Keratinocyte (primary cell): ENCODE data around the gene SLC3A2. TPM values are rescaled to one million over a fixed set of nuclear protein-coding genes. Genes with fewer than 3 reads are reported as not detected.

Source experiments
- DNase-seq: peaks from one replicate; pipeline ENCODE4 v3.0.0-alpha.2; 2011; ENCODE audit warnings: low read depth, missing footprints, low spot score
- FAIRE-seq: peaks from 2 replicates; lab custom pipeline; 2011; peaks lifted over from hg19 to GRCh38; lab: Jason Lieb, UNC
- H2AFZ ChIP-seq: 2 replicates; pipeline ENCODE4 v1.6.0; 2012; ENCODE audit warnings: low read length, control low read depth, inconsistent platforms; ENCODE audit not compliant: control insufficient read depth
- H3K27ac ChIP-seq: 2 replicates; pipeline ENCODE4 v1.5.1; 2011; ENCODE audit warnings: low read length; ENCODE audit not compliant: control insufficient read depth, insufficient read depth
- H3K27me3 ChIP-seq: 3 replicates; pipeline ENCODE4 v1.6.0; 2011; ENCODE audit warnings: low read length; ENCODE audit not compliant: control insufficient read depth, insufficient read depth; ENCODE audit errors: extremely low read depth
- H3K36me3 ChIP-seq, 2 experiments: 2 replicates in 1 of 2; 3 replicates in 1 of 2; pipeline ENCODE4 v1.5.1; 2011; ENCODE audit warnings: low read length in 2 of 2, mild to moderate bottlenecking in 1 of 2; ENCODE audit not compliant: control insufficient read depth in 2 of 2, insufficient read depth in 2 of 2; ENCODE audit errors: extremely low read depth in 1 of 2
- H3K4me1 ChIP-seq: 3 replicates; pipeline ENCODE4 v1.5.1; 2011; ENCODE audit warnings: low read length; ENCODE audit not compliant: control insufficient read depth, insufficient read depth; ENCODE audit errors: extremely low read depth
- H3K4me2 ChIP-seq: 3 replicates; pipeline ENCODE4 v1.6.0; 2011; ENCODE audit warnings: low read depth, low read length; ENCODE audit not compliant: control insufficient read depth, insufficient read depth; ENCODE audit errors: extremely low read depth
- H3K4me3 ChIP-seq, 3 experiments: fragments of 200-600 bp in 1 of 3; sonication (generic) in 1 of 3; 2 replicates in 2 of 3; 3 replicates in 1 of 3; pipeline ENCODE4 v1.5.1; 2011 to 2016; ENCODE audit warnings: low read length in 3 of 3, mild to moderate bottlenecking in 3 of 3, control low read depth in 2 of 3, inconsistent platforms in 1 of 3, low read depth in 1 of 3, mixed read lengths in 1 of 3, mixed run types in 1 of 3, moderate library complexity in 1 of 3; ENCODE audit not compliant: control insufficient read depth in 2 of 3, insufficient read depth in 2 of 3; ENCODE audit errors: extremely low read depth in 1 of 3
- H3K79me2 ChIP-seq: 2 replicates; pipeline ENCODE4 v1.6.0; 2012; ENCODE audit warnings: low read length; ENCODE audit not compliant: control insufficient read depth, insufficient read depth
- H3K9ac ChIP-seq: 3 replicates; pipeline ENCODE4 v1.6.0; 2011; ENCODE audit warnings: low read length; ENCODE audit not compliant: control insufficient read depth, insufficient read depth; ENCODE audit errors: extremely low read depth
- H3K9me1 ChIP-seq: 3 replicates; pipeline ENCODE4 v1.6.0; 2011; ENCODE audit warnings: low read length; ENCODE audit not compliant: control insufficient read depth, insufficient read depth; ENCODE audit errors: extremely low read depth
- H3K9me3 ChIP-seq: 2 replicates; pipeline ENCODE4 v1.5.1; 2012; ENCODE audit warnings: low read depth, low read length; ENCODE audit not compliant: control insufficient read depth
- H4K20me1 ChIP-seq: 3 replicates; pipeline ENCODE4 v1.6.0; 2011; ENCODE audit warnings: low read length; ENCODE audit not compliant: control insufficient read depth, insufficient read depth; ENCODE audit errors: extremely low read depth
- EZH2 ChIP-seq: IDR thresholded peaks from one replicate; pipeline ENCODE4 v1.6.1; 2012; ENCODE audit warnings: inconsistent platforms, mild to moderate bottlenecking, low read length, moderate library complexity
- dilution Hi-C: fragments of 300-500 bp; cut with MboI; formaldehyde crosslinking; loops from one replicate; pipeline ENCODE4 v1.7.0; 2020; ENCODE audit warnings: low sequenced_read_pairs; ENCODE audit not compliant: extremely low pct_ligation_motif_present
- polyA plus RNA-seq, 5 experiments: library from polyadenylated mRNA; depleted of rRNA in 3 of 5; stranded (reverse) in 3 of 5; stranded (forward) in 1 of 5; unstranded in 1 of 5; fragments of >200 nt; gene quantifications; 1 replicate in 1 of 5; 2 replicates in 3 of 5; 3 replicates in 1 of 5; pipeline versions ENCODE4 v1.2.1 to v1.2.3, GENCODE V29; 2011 to 2012; ENCODE audit warnings: missing spikeins in 2 of 5, low read depth in 1 of 5, low replicate concordance in 1 of 5
- TF ChIP-seq, protein P1 (sequence below), 3 experiments: IDR thresholded peaks in 1 of 3; conservative IDR thresholded peaks in 1 of 3; optimal IDR thresholded peaks in 1 of 3; 2 replicates in 2 of 3; 3 replicates in 1 of 3; pipeline versions ENCODE3 to v1.5.1; 2011; ENCODE audit warnings: low read length in 3 of 3, mild to moderate bottlenecking in 3 of 3, moderate library complexity in 2 of 3, control low read depth in 1 of 3, inconsistent platforms in 1 of 3; ENCODE audit not compliant: insufficient read depth in 2 of 3; ENCODE audit errors: extremely low read depth in 1 of 3

Gene SLC3A2
- polyA plus RNA-seq, 1 donor (not counting 4 experiments of a cell fraction or from before 2014, with no cell fraction given): 469 TPM

DNA sequence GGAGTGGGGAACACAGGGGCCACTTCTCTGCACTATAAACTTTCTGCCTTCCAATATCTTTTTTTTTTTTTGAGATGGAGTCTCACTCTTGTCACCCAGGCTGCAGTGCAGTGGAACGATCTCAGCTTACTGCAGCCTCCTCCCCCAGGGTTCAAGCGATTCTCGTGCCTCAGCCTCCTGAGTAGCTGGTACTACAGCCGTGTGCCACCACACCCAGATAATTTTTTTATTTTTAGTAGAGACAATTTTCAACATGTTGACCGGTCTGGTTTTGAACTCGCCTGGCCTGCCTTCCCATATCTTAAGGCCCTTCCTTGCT, 1.7 kb downstream of the SLC3A2 start:
- Histone ChIP-seq H3K27me3 (no peaks in the 10 kb centered on the region), H3K4me3 (peak overlapping the region; percentile 77 to 100 (median 95)), H3K9ac (peak overlapping the region; percentile 98), H3K36me3 (peaks cover 39 to 49% of the 10 kb centered on the region in 2 experiments), H3K4me1 (peaks cover 41% of the 10 kb centered on the region), H3K9me3 (no peaks in the 10 kb centered on the region), H3K27ac (peak overlapping the region; percentile 99), H3K9me1 (peaks cover 2% of the 10 kb centered on the region), H4K20me1 (peaks cover 29% of the 10 kb centered on the region), H3K79me2 (peaks cover 50% of the 10 kb centered on the region), H3K4me2 (peak overlapping the region; percentile 98), H2AFZ (no peak overlapping the region)
- TF ChIP-seq EZH2: no peak
- TF ChIP-seq, protein P1, sequence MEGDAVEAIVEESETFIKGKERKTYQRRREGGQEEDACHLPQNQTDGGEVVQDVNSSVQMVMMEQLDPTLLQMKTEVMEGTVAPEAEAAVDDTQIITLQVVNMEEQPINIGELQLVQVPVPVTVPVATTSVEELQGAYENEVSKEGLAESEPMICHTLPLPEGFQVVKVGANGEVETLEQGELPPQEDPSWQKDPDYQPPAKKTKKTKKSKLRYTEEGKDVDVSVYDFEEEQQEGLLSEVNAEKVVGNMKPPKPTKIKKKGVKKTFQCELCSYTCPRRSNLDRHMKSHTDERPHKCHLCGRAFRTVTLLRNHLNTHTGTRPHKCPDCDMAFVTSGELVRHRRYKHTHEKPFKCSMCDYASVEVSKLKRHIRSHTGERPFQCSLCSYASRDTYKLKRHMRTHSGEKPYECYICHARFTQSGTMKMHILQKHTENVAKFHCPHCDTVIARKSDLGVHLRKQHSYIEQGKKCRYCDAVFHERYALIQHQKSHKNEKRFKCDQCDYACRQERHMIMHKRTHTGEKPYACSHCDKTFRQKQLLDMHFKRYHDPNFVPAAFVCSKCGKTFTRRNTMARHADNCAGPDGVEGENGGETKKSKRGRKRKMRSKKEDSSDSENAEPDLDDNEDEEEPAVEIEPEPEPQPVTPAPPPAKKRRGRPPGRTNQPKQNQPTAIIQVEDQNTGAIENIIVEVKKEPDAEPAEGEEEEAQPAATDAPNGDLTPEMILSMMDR (optimal IDR thresholded peaks at IDR 0.05 in 1 of 3, IDR thresholded peaks at IDR 0.05 in 1 of 3, conservative IDR thresholded peaks at IDR 0.05 in 1 of 3; ENCODE audit: extremely low read depth in 1 of 3, insufficient read depth in 2 of 3, low read length in 3 of 3): no peak
- dilution Hi-C loops: no loop called here
- FAIRE-seq (no peak), DNase-seq (no peak)

DNA sequence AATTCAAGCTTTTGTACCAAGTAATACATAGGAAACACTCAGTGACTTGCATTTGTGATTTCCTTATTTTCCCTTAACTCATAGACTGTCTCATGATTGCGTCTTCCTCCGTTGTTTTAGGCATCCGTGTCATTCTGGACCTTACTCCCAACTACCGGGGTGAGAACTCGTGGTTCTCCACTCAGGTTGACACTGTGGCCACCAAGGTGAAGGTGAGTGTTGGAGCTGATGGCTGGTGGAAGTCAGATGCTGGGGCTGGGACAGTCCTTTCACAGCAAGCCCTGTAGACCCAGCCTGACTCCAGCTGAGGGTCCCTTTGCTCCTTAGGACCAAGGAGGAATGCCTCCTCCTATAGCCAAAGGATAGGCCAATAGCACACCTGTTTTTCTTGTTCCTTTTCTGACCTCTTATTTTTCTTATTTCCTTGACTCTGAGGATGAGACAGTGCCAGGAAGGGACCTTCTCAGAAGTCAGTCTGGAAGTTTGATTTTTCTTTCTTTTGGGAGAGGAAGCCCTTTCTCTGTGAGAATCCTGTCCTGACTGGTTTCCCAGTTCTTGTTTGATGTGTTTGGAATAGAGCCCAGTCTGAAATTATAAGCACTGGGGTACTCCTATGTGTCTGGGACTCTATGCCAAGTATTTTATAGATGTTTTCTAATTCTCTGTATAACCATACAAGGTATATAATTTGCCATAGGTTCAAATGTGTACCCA, 2.2 kb downstream of the SLC3A2 start:
- H2AFZ ChIP-seq: no peak overlapping the region
- peaks cover 32% of the 10 kb centered on the region for H4K20me1 ChIP-seq
- H3K4me3 ChIP-seq: peak overlapping the region; percentile 77 to 100 (median 95)
- no peaks in the 10 kb centered on the region for H3K27me3 ChIP-seq
- no peak for FAIRE-seq
- dilution Hi-C loops: no loop called here
- H3K4me1 ChIP-seq: peaks cover 41% of the 10 kb centered on the region
- H3K4me2 ChIP-seq: peak overlapping the region; percentile 98
- H3K9me3 ChIP-seq: no peaks in the 10 kb centered on the region
- peaks cover 50% of the 10 kb centered on the region for H3K79me2 ChIP-seq
- no peak for DNase-seq
- H3K27ac ChIP-seq: peak overlapping the region; percentile 99
- TF ChIP-seq EZH2: no peak
- TF ChIP-seq, protein P1 (optimal IDR thresholded peaks at IDR 0.05 in 1 of 3, IDR thresholded peaks at IDR 0.05 in 1 of 3, conservative IDR thresholded peaks at IDR 0.05 in 1 of 3; ENCODE audit: extremely low read depth in 1 of 3, insufficient read depth in 2 of 3, low read length in 3 of 3): no peak
- H3K36me3 ChIP-seq: peaks cover 42 to 55% of the 10 kb centered on the region in 2 experiments
- H3K9ac ChIP-seq: peak overlapping the region; percentile 98
- H3K9me1 ChIP-seq: peaks cover 2% of the 10 kb centered on the region
